Activated naive CD8-positive, alpha-beta T cell treated with anti-CD3 and anti-CD28 coated beads for 36 hours (primary cell): ENCODE measurements around the gene CAB39L. TPM values are rescaled to one million over a fixed set of nuclear protein-coding genes. Genes with fewer than 3 reads are reported as not detected.

Experiments
- DNase-seq: peaks from one replicate; pipeline ENCODE4 v3.0.0; 2021
- H3K27ac Mint-ChIP-seq: one replicate; pipeline ENCODE4 v1.8.0; 2022; ENCODE audit warnings: mild to moderate bottlenecking, moderate library complexity, mixed read lengths
- H3K27me3 Mint-ChIP-seq: one replicate; pipeline ENCODE4 v1.8.0; 2022; ENCODE audit warnings: mild to moderate bottlenecking, mixed read lengths
- H3K36me3 Mint-ChIP-seq: one replicate; pipeline ENCODE4 v1.8.0; 2021; ENCODE audit warnings: mild to moderate bottlenecking, mixed read lengths
- H3K4me1 Mint-ChIP-seq: one replicate; pipeline ENCODE4 v1.8.0; 2021; ENCODE audit warnings: mixed read lengths
- H3K4me3 Mint-ChIP-seq: one replicate; pipeline ENCODE4 v1.8.0; 2022; ENCODE audit warnings: mild to moderate bottlenecking, moderate library complexity, mixed read lengths
- H3K9me3 Mint-ChIP-seq: one replicate; pipeline ENCODE4 v1.8.0; 2022; ENCODE audit warnings: mixed read lengths
- total RNA-seq, 2 experiments: library from RNA; stranded (reverse); gene quantifications; one replicate each; pipeline ENCODE4 v1.2.3, GENCODE V29; 2021

Gene CAB39L
- total RNA-seq, 2 experiments from 2014 or later: 3.1 to 3.2 TPM

DNA sequence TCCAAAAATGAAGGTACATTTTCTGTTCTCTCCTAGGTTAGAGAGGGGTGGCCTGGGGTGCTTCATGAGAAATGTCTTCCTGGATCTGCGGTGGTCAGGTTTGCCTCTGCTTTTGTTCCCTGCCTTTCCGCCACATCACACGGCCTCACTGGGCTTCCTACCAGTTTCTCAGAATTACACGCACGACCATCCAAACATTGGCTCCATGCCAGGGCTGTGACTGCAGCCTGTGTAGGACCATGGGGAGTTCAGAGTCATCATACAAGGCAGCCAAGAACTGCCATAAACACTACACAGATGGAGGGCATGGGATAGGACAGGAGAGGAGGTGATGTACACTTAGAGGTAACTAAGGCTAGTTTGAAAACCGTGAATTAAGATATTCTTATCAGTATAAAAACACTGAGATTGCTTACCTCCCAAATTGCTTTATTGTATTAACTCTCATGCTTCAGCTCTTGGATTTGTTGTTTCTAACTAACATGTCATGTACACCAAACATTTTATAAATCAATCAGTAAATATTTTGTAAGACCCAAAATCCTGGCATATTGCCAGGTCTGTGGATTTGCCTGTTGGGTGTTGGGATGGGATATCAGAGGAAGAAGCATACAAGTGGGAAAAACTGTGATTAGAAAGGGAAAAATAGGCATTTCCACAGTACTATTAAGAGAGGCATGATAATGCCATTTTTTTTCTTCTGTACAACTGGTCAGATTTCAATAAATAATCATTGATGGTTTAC, 150.9 kb downstream of the CAB39L start:
- Mint-ChIP-seq H3K27me3 (no peaks in the 10 kb centered on the region), H3K4me3 (no peak overlapping the region)

GRCh38 chr13:49288458-49288857, 155.4 kb downstream of the CAB39L start:
- no peak overlapping the region for H3K27ac Mint-ChIP-seq
- peaks cover 6% of the 10 kb centered on the region for H3K36me3 Mint-ChIP-seq
- peaks cover 8% of the 10 kb centered on the region for H3K4me1 Mint-ChIP-seq
- H3K9me3 Mint-ChIP-seq: no peaks in the 10 kb centered on the region
- no peak for DNase-seq
- H3K27me3 Mint-ChIP-seq: no peaks in the 10 kb centered on the region
- H3K4me3 Mint-ChIP-seq: no peak overlapping the region

More for the DNA sequence above, 150.9 kb downstream of the CAB39L start:
- no peaks in the 10 kb centered on the region for H3K9me3 Mint-ChIP-seq
- DNase-seq: peak; percentile 39
- H3K4me1 Mint-ChIP-seq: peaks cover 8% of the 10 kb centered on the region
- H3K27ac Mint-ChIP-seq: peak overlapping the region; percentile 32
- H3K36me3 Mint-ChIP-seq: peaks cover 8% of the 10 kb centered on the region

GRCh38 chr13:49287995-49288394, 155.9 kb downstream of the CAB39L start:
- no peaks in the 10 kb centered on the region for H3K27me3 Mint-ChIP-seq
- DNase-seq: no peak
- H3K4me3 Mint-ChIP-seq: no peak overlapping the region
- peaks cover 8% of the 10 kb centered on the region for H3K4me1 Mint-ChIP-seq
- H3K27ac Mint-ChIP-seq: no peak overlapping the region
- H3K36me3 Mint-ChIP-seq: peaks cover 6% of the 10 kb centered on the region
- no peaks in the 10 kb centered on the region for H3K9me3 Mint-ChIP-seq

DNA sequence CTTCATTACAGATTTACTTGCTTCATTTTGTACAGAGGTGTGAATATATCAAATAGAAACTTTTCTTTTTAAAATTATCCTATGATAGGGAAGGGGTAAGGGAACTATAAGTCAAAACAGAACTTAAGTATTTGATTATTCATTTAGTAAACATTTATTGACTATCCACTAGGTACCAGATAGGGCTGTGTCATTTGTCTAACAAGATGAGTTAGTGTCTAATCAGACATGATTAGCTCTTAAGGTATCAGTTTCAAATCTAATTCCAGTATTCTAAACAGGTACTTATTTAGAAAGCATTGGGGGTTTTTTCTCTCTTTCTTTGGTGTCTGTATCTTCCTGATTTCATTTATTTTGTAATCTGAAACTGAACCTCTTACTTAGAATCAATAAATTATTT, 164.0 kb downstream of the CAB39L start:
- no peak overlapping the region for H3K27ac Mint-ChIP-seq

DNA sequence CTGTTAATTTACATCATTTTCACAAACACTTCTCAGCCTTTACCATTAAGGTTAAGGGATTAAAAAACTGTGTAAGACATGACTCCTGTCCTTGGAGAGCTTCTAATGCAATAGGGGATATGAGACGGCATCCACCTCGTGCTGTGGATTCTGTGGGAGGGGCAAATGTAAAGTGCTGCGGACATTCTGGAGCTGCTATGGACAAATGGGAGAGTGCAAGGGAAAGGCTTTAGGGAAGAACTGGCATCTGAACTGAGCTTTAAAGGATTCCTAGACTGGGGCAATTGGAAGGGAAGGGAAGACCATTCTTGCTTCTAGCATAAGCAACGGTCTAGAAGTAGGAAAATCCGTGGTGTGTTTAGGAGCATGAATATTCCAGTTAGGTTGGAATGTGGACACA, 164.8 kb downstream of the CAB39L start:
- Mint-ChIP-seq H3K9me3 (no peaks in the 10 kb centered on the region), H3K27me3 (no peaks in the 10 kb centered on the region), H3K4me1 (no peaks in the 10 kb centered on the region)

More for the DNA sequence above, 164.0 kb downstream of the CAB39L start:
- no peaks in the 10 kb centered on the region for H3K9me3 Mint-ChIP-seq
- H3K4me3 Mint-ChIP-seq: no peak overlapping the region
- peaks cover 4% of the 10 kb centered on the region for H3K36me3 Mint-ChIP-seq
- no peaks in the 10 kb centered on the region for H3K4me1 Mint-ChIP-seq
- no peak for DNase-seq
- H3K27me3 Mint-ChIP-seq: no peaks in the 10 kb centered on the region

GRCh38 chr13:49278211-49278610, 165.7 kb downstream of the CAB39L start:
- H3K4me1 Mint-ChIP-seq: no peaks in the 10 kb centered on the region
- H3K27me3 Mint-ChIP-seq: no peaks in the 10 kb centered on the region
- peaks cover 6% of the 10 kb centered on the region for H3K36me3 Mint-ChIP-seq
- no peaks in the 10 kb centered on the region for H3K9me3 Mint-ChIP-seq
- no peak for DNase-seq
- H3K27ac Mint-ChIP-seq: no peak overlapping the region
- no peak overlapping the region for H3K4me3 Mint-ChIP-seq

More for the DNA sequence above, 164.8 kb downstream of the CAB39L start:
- Mint-ChIP-seq H3K36me3 (peaks cover 6% of the 10 kb centered on the region), H3K27ac (no peak overlapping the region), H3K4me3 (no peak overlapping the region)
- DNase-seq: no peak

- Mint-ChIP-seq H3K36me3 (peaks cover 4% of the 10 kb centered on the region), H3K27me3 (no peaks in the 10 kb centered on the region), H3K4me3 (no peak overlapping the region), H3K4me1 (peaks cover 9% of the 10 kb centered on the region), H3K27ac (no peak overlapping the region), H3K9me3 (no peaks in the 10 kb centered on the region)
- no peak for DNase-seq
These were observed 171.6 kb downstream of the CAB39L start for GRCh38 chr13:49272296-49272695.

GRCh38 chr13:49271264-49271663, 172.6 kb downstream of the CAB39L start:
- Mint-ChIP-seq H3K4me1 (peaks cover 9% of the 10 kb centered on the region), H3K36me3 (peaks cover 6% of the 10 kb centered on the region), H3K9me3 (no peaks in the 10 kb centered on the region), H3K27me3 (no peaks in the 10 kb centered on the region), H3K4me3 (no peak overlapping the region), H3K27ac (no peak overlapping the region)
- DNase-seq: no peak

- no peaks in the 10 kb centered on the region for H3K9me3 Mint-ChIP-seq
- H3K36me3 Mint-ChIP-seq: peaks cover 8% of the 10 kb centered on the region
- no peak for DNase-seq
- no peak overlapping the region for H3K27ac Mint-ChIP-seq
- H3K27me3 Mint-ChIP-seq: no peaks in the 10 kb centered on the region
- H3K4me3 Mint-ChIP-seq: no peak overlapping the region
- H3K4me1 Mint-ChIP-seq: peaks cover 2% of the 10 kb centered on the region
These were observed 178.0 kb downstream of the CAB39L start for GRCh38 chr13:49265822-49266221.

GRCh38 chr13:49262634-49263033, 181.2 kb downstream of the CAB39L start:
- no peaks in the 10 kb centered on the region for H3K9me3 Mint-ChIP-seq
- H3K27me3 Mint-ChIP-seq: no peaks in the 10 kb centered on the region

DNA sequence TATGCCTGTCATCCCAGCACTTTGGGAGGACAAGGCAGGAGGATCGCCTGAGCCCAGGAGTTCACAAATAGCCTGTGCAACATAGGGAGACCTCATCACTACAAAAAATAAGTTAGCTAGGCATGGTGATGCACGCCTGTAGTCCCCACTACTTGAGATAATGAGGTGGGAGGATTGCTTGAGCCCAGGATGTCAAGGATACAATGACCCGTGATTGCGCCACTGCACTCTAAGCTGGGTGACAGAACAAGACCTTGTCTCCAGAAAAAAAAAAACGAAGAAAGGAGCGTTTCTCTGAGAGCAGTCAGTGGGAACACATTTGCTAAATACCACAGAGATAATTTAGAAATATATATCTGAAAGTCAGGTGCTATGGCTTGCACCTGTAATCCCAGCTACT, 184.3 kb downstream of the CAB39L start:
- no peak overlapping the region for H3K27ac Mint-ChIP-seq
- no peaks in the 10 kb centered on the region for H3K27me3 Mint-ChIP-seq
- no peak overlapping the region for H3K4me3 Mint-ChIP-seq
- peaks cover 33% of the 10 kb centered on the region for H3K4me1 Mint-ChIP-seq
- DNase-seq: no peak
- peaks cover 41% of the 10 kb centered on the region for H3K36me3 Mint-ChIP-seq
- peaks cover 1% of the 10 kb centered on the region for H3K9me3 Mint-ChIP-seq

More at GRCh38 chr13:49262634-49263033, 181.2 kb downstream of the CAB39L start:
- no peak overlapping the region for H3K27ac Mint-ChIP-seq
- H3K36me3 Mint-ChIP-seq: peaks cover 18% of the 10 kb centered on the region
- no peak for DNase-seq
- H3K4me1 Mint-ChIP-seq: peaks cover 10% of the 10 kb centered on the region
- H3K4me3 Mint-ChIP-seq: no peak overlapping the region

Other genes starting within 250 kb of the CAB39L start
- not detected for gene MLNR, start 223.7 kb downstream of the CAB39L start, total RNA-seq
- gene CDADC1, start 196.1 kb downstream of the CAB39L start, total RNA-seq: 10 to 100 TPM in 1 of 2 experiments, 1 to 10 TPM in 1; 9.3 to 10.9 TPM
- gene SETDB2, start 210 bp upstream of the CAB39L start, total RNA-seq: 10 to 100 TPM; 11.1 to 11.3 TPM
- 10 to 100 TPM; 53.6 to 61.5 TPM for gene PHF11, start 51.9 kb upstream of the CAB39L start, total RNA-seq
- 10 to 100 TPM; 13.2 to 14.6 TPM for gene RCBTB1, start 141.5 kb upstream of the CAB39L start, total RNA-seq
- gene ARL11, start 184.4 kb upstream of the CAB39L start, total RNA-seq: 1 to 10 TPM in 1 of 2 experiments, under 1 TPM in 1; 0.97 to 1.1 TPM
- 10 to 100 TPM; 54.8 to 60.0 TPM for gene EBPL, start 247.4 kb upstream of the CAB39L start, total RNA-seq